ENCODE data around the gene DGKI.
A peak's percentile ranks its signal among the peaks of the same experiment; 100 is the strongest.

The DGKI gene

DNA sequence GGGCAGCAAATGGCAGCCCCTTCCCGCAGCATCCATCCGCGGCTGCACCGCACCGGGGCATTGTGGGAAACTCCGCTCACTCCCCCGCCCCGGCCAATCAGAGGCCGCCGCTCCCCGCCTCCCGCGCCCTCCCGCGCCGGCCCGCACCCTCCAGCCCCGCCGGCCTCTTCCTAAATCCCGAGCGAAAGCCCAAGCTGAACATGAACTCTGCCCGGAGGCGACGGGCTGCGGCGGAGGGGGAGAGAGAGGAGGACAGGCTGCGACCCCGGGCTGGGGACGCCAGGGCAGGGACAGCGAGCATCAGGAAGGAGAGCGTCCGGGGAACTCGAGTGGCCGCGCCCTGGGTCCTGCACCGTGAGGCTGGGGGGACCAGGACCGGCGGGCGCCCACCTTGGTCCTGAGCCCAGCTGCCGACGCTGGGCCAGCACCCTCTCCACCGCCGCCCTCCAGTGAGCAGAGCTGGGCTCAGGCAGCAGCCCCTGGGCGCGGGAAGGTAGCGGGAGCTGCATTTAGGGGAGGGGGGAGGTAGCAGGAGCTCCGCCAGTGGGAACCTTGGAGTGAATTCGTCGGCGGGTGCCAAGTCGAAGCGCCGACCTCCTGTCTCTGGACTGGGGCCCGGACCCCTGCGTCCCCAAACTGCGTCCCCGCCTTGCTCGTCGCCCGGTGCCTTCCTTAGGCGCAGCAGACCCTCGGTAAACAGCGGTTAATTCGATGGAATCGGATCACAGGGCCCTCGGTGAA is at the start of gene DGKI:
TSS of gene DGKI (minus strand) at position 148 of the 741 bp plus-strand sequence.
- no peak for DNase-seq

GRCh38 chr7:137895301-137896221 is 48.8 kb upstream of the DGKI start:
- DNase-seq: no peak

DNA sequence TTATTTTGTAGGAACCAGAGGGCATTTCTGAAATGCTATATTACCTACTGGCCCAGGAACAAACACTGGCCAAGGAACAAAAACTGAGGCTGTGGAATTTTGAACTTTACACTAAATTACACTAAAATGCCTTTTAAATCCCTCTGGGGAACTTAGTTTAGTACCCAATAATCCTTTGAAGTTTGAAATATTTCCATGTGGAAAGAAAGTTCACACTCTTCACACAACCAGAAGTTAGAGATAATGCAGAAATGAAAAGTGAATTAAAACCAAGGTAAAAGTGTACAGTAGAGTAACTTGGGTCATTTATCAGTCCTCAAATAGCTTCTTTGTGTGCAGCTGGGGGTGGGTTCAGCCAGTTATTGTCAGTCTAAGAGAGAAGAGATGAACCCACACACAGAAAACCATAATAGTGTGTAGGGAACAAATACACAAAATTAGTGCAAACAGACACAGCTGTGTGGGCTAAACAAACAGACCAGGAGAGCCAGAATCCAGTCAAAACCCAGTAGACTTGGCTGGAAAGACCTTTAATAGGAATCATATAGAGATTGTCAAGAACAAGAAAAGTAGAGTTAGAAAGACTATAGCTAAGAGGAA is 46.5 kb upstream of the DGKI start:
- DNase-seq: no peak

DNA sequence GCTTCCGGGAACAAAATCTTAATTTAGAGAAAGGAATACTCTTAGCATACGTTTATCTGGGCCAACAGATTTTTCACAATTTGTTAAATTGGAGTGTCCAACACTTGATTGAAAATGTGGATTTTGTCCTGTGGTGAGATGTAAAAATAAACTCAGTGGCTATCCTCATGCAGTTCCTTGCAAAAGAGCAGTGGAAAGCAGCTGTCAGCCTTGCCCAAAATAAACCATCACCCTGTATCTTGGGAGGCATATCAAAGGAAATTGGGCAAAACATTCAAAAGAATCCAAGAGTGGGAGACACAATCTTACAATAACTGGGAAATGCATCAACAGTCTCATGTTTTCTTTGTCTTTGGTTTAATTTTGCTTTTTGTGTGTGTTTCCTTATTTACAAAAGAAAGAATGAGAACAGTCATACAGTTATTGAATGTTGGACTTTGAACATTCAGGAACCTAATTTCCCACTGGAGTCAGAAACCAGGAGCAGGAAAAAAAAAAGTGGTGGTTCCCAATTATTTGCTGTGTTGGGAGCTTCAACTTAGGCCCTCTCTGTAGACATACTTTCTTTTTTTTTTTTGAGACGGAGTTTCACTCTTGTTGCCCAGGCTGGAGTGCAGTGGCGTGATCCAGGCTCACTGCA is 44.4 kb upstream of the DGKI start:
- DNase-seq: no peak

- DNase-seq: no peak
Measured at GRCh38 chr7:137890449-137890921, 43.7 kb upstream of the DGKI start.

GRCh38 chr7:137888241-137888640 is 41.5 kb upstream of the DGKI start:
- no peak for DNase-seq

- no peak for DNase-seq
Measured at GRCh38 chr7:137886746-137887145, 40.0 kb upstream of the DGKI start.

- DNase-seq: peak; percentile 11
Measured at GRCh38 chr7:137886281-137886680, 39.5 kb upstream of the DGKI start.

DNA sequence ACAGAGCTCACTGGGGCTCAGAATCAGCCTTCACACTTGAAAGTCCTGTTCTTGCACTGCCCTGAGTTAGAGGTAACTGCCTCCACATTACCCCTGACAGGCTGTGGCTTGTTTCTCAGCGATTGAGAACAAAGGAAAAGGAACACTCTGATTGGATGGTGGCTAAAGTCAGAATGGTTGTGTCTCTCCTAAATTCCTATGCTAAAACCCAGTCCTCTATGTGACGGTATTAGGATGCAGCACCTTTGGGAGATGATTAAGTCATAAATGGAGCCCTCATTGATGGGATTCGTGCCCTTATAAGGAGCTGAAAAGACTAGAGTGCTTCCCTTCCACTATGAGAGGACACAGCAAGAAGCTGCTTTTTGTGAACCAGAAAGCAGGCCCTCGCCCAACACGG is 38.9 kb upstream of the DGKI start:
- no peak for DNase-seq

DNA sequence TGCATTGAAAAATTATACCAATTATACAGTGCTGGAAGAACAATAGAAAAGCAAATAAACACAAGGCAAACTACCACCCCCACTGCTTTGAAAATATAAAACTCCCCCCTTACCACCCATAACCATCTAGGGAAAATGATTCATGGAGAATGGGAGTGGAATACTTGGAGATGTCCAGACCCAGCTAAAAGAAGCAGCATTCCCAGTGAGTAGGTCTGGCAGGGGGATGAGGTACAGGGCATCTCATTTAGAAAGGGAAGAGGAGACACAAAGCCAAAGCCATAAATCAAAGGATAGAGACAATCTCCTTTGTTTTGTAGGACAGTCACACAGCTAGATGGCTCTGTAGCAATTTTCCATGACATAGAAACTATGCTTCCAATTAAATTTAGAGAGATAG is 36.0 kb upstream of the DGKI start:
- peak; percentile 78 for DNase-seq

- peak; percentile 99 for DNase-seq
Measured at GRCh38 chr7:137882261-137882668, 35.5 kb upstream of the DGKI start.

- DNase-seq: no peak
Measured at GRCh38 chr7:137881607-137882260, 35.0 kb upstream of the DGKI start.

GRCh38 chr7:137880432-137880831 is 33.7 kb upstream of the DGKI start:
- DNase-seq: no peak

GRCh38 chr7:137879357-137880158 is 32.8 kb upstream of the DGKI start:
- no peak for DNase-seq

DNA sequence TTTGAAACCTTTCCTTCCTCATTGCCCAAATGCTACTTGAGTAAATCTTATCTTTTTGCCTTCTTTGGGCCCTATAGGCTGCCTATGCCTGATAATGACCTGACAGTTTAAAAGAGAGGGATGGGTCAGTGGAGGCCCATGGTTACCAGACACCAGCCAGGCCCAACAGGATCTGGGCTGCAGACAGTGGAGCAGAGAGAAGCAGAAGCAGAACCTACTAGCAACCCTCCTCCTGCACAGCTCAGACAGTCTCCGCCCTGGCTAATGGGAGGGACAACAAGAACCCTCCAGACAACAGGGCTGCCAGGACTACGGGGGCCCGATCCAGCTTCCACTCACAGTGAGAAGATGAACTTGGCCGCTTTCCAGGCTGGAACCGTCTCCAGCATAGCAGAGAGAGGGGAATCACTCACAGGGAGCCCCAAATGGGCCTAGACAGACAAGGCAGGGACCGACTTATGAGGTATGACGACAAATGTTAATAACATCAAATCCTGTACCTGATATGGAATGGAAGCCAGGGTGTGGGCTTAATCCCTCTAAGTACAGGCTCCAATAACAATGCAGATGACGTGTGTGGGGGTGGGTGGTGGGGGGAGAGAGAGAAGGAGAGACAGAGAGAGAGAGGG is 31.7 kb upstream of the DGKI start:
- DNase-seq: no peak

DNA sequence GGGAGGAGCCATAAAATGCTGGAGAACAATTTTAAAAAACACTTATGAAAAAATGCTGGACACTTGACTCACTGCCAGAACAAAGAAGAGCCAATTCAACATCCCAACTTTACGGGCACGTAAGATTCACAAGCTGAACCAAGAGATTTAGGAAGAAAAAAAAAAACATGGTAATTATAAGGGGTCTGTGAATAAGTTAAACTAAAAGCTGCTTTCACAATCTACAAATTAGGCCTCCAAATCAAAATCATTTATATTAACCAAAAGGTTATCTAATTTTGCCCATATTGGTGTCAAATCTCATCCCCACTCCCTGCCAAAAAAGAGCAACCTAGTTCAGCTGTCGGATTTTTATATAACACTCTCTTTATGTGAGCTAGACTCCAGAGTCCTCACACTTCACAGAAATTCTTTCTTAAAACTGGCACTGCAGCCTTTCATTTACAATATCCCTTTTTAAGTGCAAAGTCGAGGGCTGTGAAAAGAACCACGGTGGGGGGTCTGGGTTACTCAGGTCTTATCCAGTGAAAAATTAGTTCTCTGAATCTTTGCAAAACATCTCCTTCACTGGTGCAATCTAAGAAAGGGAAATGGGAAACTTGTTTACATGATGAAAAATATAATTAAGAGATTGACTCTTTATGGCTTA is 30.4 kb upstream of the DGKI start:
- DNase-seq: no peak

DNA sequence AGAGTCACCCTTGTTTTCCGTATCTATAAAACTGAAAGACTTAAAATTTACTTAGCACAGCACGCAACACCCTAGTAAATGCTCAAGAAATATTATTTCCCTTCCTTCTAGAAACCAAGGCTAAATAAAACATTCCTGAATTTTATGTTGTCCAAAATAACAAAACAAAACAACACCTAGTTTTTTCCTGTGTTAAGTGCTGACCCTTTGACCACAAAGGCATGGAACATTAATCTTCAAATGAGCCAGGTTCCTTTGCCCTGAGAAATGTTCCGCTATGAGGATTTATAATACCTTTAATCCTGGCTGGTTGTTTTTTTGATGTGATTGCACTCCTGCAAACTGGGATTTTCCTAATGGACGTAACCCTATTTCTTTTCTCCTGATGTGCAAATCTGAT is 29.0 kb upstream of the DGKI start:
- no peak for DNase-seq

- peak; percentile 90 for DNase-seq
Measured at GRCh38 chr7:137873979-137874777, 27.4 kb upstream of the DGKI start.

DNA sequence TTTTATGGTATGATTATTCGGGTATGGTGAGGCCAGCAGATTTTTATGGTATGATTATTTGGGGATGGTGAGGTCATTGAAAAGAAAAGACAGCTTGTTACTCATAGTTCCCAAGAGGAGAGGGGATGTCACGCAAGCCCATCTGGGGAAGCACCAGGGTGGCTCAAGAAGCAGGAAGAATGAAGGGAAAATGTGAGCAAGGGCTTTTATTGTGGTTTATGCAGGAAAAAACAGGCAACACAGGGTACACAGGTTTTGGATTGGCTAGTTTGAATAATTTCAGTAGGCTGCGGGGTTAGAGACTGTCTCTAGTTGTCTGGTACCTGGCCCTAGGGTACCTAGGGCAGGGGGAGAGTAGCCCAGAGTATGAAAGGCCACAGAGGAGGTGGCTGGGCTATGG is 26.8 kb upstream of the DGKI start:
- no peak for DNase-seq

Measured in kidney glomerular epithelial cell (primary cell).